Pancreas (tissue), 10 donors: Measurements from ENCODE around the gene BCAS1. TPM values are rescaled to one million over a fixed set of nuclear protein-coding genes. Genes with fewer than 3 reads are reported as not detected.

Experiments used
- ATAC-seq, 4 donors: fragments of 200-7000 bp; cut with Tn5 transposase; one replicate each; pipeline versions ENCODE4 v1.8.0 to v1.9.1; 2020; ENCODE audit warnings: mild to moderate bottlenecking in 4 of 4, moderate library complexity in 4 of 4
- DNase-seq, 6 donors: peaks; one replicate each; pipeline ENCODE4 v3.0.0-alpha.2; 2020
- FAIRE-seq: peaks from 2 replicates; lab custom pipeline; 2012; peaks lifted over from hg19 to GRCh38; lab: Jason Lieb, UNC
- H3K27ac ChIP-seq, 4 donors: fragments of 200-600 bp; sonication (generic); 1 replicate in 3 of 4; 2 replicates in 1 of 4; pipeline versions ENCODE4 v1.5.0 to v1.8.0; 2020
- H3K27me3 ChIP-seq, 4 donors: fragments of 200-600 bp; one replicate each; pipeline ENCODE4 v1.8.0; 2021
- H3K36me3 ChIP-seq, 3 donors: fragments of 200-600 bp; sonication (generic) in 1 of 3; one replicate each; pipeline versions ENCODE4 v1.5.0 to v1.8.0; 2020 to 2021
- H3K4me1 ChIP-seq, 3 donors: fragments of 200-600 bp; one replicate each; pipeline ENCODE4 v1.8.0; 2021
- H3K4me3 ChIP-seq, 4 donors: fragments of 200-600 bp; sonication (generic) in 2 of 4; one replicate each; pipeline versions ENCODE4 v1.5.0 to v1.8.0; 2020 to 2021
- H3K9me3 ChIP-seq, 4 donors: fragments of 200-600 bp; one replicate each; pipeline ENCODE4 v1.8.0; 2021
- CTCF ChIP-seq, 4 donors: fragments of 200-600 bp; sonication (generic) in 3 of 4; IDR thresholded peaks; one replicate each; pipeline versions ENCODE4 v1.5.0 to v1.8.0; 2021; ENCODE audit warnings: antibody characterized with exemption in 4 of 4
- WGBS, 2 donors: extraction: QIAGEN DNeasy Blood & Tissue Kit; methylation state at CpG; one replicate each; pipeline ENCODE4 v1.1.7; 2013; 5-methylcytosine and 5-hydroxymethylcytosine counted together
- intact Hi-C, 3 donors: fragments of 100-400 bp; cut with DNase I; formaldehyde crosslinking; loops; one replicate each; pipeline versions ENCODE4 v1.11.1 to v1.14.2; 2022
- polyA plus RNA-seq, 2 donors: library from polyadenylated mRNA; stranded (reverse); fragments of 200-250 nt; gene quantifications; one replicate each; pipeline ENCODE4 v1.2.3, GENCODE V29; 2013
- total RNA-seq, 6 donors: library from RNA; stranded (reverse); fragmentation: NEBNext Ultra II Directional in 4 of 6; extraction: Animal tissue kit (Norgen Biotek cat#: 25700) in 4 of 6; gene quantifications; one replicate each; pipeline versions ENCODE4 v1.2.1 to v1.2.4, GENCODE V29; 2021 to 2023
- donor health status: healthy with polysubstance abuse.
- donor health status: DM: no; HTN: no; CAD: no; lungs with moderate emphysema.
- donor health status: DM: no; HTN: no; CAD: no.
- donor health status: control.
- donor health status: control.
- donor health status: Bipolar disorder and iron deficiency.
- donor health status: DM: yes; HTN: yes; CAD: no.
- donor health status: DM: no; HTN: no; CAD: no.
- donor health status: DM: no; HTN: no; CAD: no.
- donor health status: DM: yes; HTN: yes; CAD: no.

BCAS1 gene
- total and polyA plus RNA-seq, 8 donors: 0.20 to 0.85 (median 0.61) TPM

- no peak for FAIRE-seq
- WGBS, 2 donors: 68 to 81% methylated on average over 4 of the region's 4 CpGs
Observed at GRCh38 chr20:54005524-54005923, 64.9 kb downstream of the BCAS1 start.

GRCh38 chr20:54004445-54004844 is 65.9 kb downstream of the BCAS1 start:
- FAIRE-seq (no peak), DNase-seq (no peak), ATAC-seq (no peak)
- Histone ChIP-seq H3K4me3 (no peak overlapping the region), H3K9me3 (no peaks in the 10 kb centered on the region), H3K27ac (no peak overlapping the region), H3K27me3 (no peaks in the 10 kb centered on the region), H3K36me3 (no peaks in the 10 kb centered on the region), H3K4me1 (no peaks in the 10 kb centered on the region)
- no peak for TF ChIP-seq CTCF (IDR thresholded peaks at IDR 0.05)
- intact Hi-C loops: no loop called here

More at GRCh38 chr20:54005524-54005923, 64.9 kb downstream of the BCAS1 start:
- ATAC-seq: no peak
- Histone ChIP-seq H3K27me3 (no peaks in the 10 kb centered on the region), H3K27ac (no peak overlapping the region), H3K9me3 (no peaks in the 10 kb centered on the region), H3K4me3 (no peak overlapping the region), H3K4me1 (no peaks in the 10 kb centered on the region), H3K36me3 (no peaks in the 10 kb centered on the region)
- no peak for DNase-seq
- intact Hi-C loops: no loop called here
- no peak for TF ChIP-seq CTCF (IDR thresholded peaks at IDR 0.05)

GRCh38 chr20:54002741-54003140 is 67.7 kb downstream of the BCAS1 start:
- no peak for TF ChIP-seq CTCF (IDR thresholded peaks at IDR 0.05)
- H3K27me3 ChIP-seq: no peaks in the 10 kb centered on the region
- WGBS, 2 donors: 26 to 32% methylated on average over 3 of the region's 3 CpGs
- no peaks in the 10 kb centered on the region for H3K9me3 ChIP-seq
- DNase-seq: no peak
- no peak overlapping the region for H3K4me3 ChIP-seq
- no peak for FAIRE-seq
- no peaks in the 10 kb centered on the region for H3K4me1 ChIP-seq
- ATAC-seq: no peak
- no peaks in the 10 kb centered on the region for H3K36me3 ChIP-seq
- intact Hi-C loops: no loop called here
- H3K27ac ChIP-seq: no peak overlapping the region

GRCh38 chr20:54002056-54002575 is 68.3 kb downstream of the BCAS1 start:
- Histone ChIP-seq H3K36me3 (no peaks in the 10 kb centered on the region), H3K9me3 (no peaks in the 10 kb centered on the region), H3K27ac (no peak overlapping the region), H3K4me1 (no peaks in the 10 kb centered on the region), H3K4me3 (no peak overlapping the region), H3K27me3 (no peaks in the 10 kb centered on the region)
- intact Hi-C loops: no loop called here
- TF ChIP-seq CTCF (IDR thresholded peaks at IDR 0.05): no peak
- ATAC-seq: no peak
- DNase-seq: no peak
- 49 to 58% methylated on average over 2 of the region's 2 CpGs for WGBS, 2 donors
- FAIRE-seq: no peak

- no peaks in the 10 kb centered on the region for H3K36me3 ChIP-seq
- no peak overlapping the region for H3K27ac ChIP-seq
- no peaks in the 10 kb centered on the region for H3K27me3 ChIP-seq
- no peak for ATAC-seq
- H3K4me1 ChIP-seq: no peaks in the 10 kb centered on the region
- no peak for DNase-seq
- no peaks in the 10 kb centered on the region for H3K9me3 ChIP-seq
- intact Hi-C loops: no loop called here
- H3K4me3 ChIP-seq: no peak overlapping the region
- WGBS, 2 donors: 22 to 45% methylated on average over 2 of the region's 2 CpGs
- no peak for FAIRE-seq
- no peak for TF ChIP-seq CTCF (IDR thresholded peaks at IDR 0.05)
Observed at GRCh38 chr20:54000914-54001313, 69.5 kb downstream of the BCAS1 start.
